Breast epithelium (tissue), 3 donors: ENCODE data around the gene NRDE2.
A peak's percentile ranks its signal among the peaks of the same experiment; 100 is the strongest.

Source experiments
- POLR2AphosphoS5 ChIP-seq, 3 donors: sonication (generic); formaldehyde crosslinking; IDR thresholded peaks; one replicate each; pipeline ENCODE4 v1.6.1; 2017; ENCODE audit warnings: antibody characterized with exemption in 3 of 3
- TF ChIP-seq, protein P1 (sequence below), 3 donors: fragments of 450-650 bp; IDR thresholded peaks; one replicate each; pipeline ENCODE4 v1.5.1; 2016 to 2017; ENCODE audit warnings: antibody characterized with exemption in 3 of 3, mild to moderate bottlenecking in 3 of 3, moderate library complexity in 3 of 3

DNA sequence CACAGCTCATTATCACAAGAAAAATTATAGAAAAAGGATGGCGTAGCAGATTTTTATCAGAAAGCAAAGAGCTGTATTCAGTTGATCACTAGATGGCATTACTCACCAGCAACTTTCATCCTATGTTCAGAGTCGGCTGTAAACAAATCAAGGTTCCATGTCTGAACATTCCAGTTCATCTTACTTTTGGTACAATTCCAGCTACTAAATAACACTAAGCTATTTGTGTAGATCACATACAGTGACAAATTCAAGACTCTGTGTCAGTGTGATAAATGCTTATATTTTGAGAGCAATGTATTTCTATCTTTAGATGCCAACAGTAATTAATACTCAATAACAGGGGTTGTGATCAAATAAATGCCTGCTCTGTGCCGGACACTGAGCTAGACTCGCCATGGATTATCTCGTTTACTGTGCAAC lies 30.1 kb downstream of the NRDE2 start:
- TF ChIP-seq, protein P1, sequence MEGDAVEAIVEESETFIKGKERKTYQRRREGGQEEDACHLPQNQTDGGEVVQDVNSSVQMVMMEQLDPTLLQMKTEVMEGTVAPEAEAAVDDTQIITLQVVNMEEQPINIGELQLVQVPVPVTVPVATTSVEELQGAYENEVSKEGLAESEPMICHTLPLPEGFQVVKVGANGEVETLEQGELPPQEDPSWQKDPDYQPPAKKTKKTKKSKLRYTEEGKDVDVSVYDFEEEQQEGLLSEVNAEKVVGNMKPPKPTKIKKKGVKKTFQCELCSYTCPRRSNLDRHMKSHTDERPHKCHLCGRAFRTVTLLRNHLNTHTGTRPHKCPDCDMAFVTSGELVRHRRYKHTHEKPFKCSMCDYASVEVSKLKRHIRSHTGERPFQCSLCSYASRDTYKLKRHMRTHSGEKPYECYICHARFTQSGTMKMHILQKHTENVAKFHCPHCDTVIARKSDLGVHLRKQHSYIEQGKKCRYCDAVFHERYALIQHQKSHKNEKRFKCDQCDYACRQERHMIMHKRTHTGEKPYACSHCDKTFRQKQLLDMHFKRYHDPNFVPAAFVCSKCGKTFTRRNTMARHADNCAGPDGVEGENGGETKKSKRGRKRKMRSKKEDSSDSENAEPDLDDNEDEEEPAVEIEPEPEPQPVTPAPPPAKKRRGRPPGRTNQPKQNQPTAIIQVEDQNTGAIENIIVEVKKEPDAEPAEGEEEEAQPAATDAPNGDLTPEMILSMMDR (IDR thresholded peaks at IDR 0.05), result peak in 2 of 3 donors; percentile 43 to 58
- no peak for TF ChIP-seq POLR2AphosphoS5 (IDR thresholded peaks at IDR 0.05)
